HG02610 (cell line): Measurements from ENCODE around the gene NMRAL1.

Source experiments
- ATAC-seq: cut with Tn5 transposase; IDR thresholded peaks from one replicate; pipeline ENCODE4 v1.9.1; 2021; ENCODE audit warnings: mild to moderate bottlenecking, moderate library complexity; ENCODE audit not compliant: unreplicated experiment

Gene NMRAL1

GRCh38 chr16:4426722-4427372 lies 47.6 kb downstream of the NMRAL1 start:
- no peak for ATAC-seq

DNA sequence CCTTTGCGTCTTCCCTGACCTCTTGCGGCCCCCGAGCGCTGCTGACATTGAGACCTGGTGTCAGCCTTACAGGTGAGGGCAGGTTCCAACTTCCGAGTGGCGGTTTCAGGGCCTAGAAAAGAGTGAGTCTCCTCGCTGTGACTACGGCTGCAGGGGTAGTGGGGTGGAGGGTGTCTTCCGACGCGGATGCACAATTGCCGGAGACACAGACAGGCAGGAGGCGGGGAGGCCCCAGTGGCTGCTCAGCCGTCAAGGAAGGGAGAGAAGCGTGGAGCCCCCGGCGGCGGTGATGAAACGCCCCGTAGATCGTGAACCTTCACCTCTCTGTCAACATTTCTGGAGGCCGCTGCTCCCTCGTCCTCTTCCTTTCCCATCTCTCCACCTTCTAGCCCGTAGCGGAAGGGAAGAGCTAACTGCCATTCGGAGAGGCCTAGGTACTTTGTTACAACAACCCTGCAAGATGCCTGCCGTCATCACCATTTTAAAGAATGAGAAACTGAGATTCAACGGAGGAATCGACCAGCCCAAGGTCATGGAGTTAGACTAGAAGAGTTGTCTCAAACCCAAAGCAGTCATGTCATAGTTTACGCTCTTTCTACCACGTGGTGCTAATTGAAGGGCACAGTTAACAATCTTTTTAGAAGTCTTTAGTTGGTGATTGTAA lies 48.3 kb downstream of the NMRAL1 start:
- peak; percentile 24 for ATAC-seq

DNA sequence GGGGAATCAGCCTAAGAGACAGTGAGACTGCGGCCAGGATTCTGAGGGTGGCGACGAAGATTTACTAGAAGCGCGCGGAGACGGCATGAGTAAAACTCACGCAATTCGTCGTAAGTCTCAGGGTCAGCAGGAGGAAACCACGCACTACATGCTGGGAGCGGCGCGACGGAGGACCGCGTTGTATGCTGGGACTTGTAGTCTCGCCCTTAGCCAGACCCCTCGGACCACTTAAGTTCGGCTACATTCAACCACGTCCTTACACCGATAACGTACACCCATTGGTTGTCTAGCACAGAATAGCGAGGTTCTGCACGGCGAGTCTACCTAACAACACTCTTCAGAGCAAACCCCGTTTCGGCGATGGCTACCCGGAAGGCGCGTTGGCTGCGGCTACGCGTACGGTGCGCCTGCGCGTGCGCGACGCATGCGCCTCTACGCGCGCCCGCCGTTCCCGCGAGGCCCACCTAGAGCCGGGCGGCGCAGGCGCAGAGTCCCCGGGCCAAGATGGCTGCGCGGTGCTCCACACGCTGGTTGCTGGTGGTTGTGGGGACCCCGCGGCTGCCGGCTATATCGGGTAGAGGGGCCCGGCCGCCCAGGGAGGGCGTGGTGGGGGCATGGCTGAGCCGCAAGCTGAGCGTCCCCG lies 48.9 kb downstream of the NMRAL1 start, which contains the start of gene DNAJA3:
TSS of gene DNAJA3 (plus strand) at position 491 of the 643 bp plus-strand sequence. CDS start at position 505, 14 bp downstream.
- peak; percentile 90 for ATAC-seq

GRCh38 chr16:4420505-4421105 lies 53.8 kb downstream of the NMRAL1 start:
- no peak for ATAC-seq

DNA sequence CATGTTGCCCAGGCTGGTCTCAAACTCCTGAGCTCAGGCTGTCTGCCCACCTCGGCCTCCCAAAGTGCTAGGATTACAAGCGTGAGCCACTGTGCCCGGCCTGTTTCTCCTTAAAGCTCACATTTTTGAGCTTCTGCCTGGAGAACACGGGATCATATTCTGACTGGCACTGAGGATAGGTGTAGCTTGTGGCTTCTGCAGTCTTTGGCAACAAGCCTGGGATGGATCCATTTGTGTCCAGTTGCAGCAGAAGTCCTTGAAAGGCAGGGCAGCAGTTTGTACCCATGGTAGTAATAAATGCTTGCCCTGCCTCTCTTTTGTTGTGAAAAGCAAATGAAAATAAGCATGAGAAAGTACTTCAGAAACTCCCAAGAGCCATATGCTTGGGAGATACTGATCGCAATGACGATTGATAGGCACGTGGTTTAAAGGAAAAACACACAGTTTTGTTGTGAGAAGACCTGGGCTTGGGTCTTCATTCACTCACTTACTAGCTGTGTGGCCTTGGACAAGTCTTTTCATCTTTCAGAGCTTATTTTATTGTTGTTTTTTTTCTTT lies 54.9 kb downstream of the NMRAL1 start:
- no peak for ATAC-seq

DNA sequence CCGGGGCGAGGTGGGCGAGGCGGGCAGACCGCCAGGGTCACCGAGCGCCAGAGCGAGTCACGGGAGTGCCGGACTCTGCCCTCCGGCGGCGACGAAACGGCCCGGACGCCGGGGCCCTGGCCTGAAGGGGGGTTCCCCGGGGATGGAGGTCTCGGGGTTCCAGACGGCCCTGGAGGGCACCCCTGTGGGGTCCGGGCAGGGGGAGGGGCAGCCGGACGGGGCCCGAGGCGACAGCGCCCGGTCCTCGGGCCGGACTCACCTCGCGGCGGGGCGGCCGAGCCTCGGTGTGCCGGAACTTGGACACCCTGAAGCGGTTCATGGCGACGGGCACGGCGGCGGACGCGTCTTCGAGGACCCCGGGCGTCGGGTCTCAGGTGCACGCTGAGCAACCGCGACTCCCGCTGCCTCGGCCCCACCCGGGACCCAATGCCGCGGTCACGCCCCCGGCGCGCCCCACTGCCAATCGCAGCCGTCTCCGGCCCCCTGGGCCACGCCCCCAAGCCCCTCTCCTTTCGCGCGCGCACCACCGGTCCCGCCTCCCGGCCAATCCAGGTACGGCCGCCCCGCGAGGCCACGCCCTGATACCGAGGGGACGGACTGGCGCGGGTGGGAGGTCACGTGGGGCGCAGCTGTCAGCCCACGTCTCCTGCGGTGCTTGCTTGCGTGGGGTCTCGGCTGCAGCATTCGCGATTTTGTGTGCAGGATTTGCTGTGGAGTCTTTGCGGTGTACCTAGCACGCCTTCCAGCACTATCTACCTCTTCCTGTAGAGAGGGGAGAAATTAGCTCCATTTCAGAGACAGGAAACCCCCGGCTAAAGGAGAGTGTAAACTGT lies 58.0 kb downstream of the NMRAL1 start, which contains the start of gene CORO7:
TSS of gene CORO7 (minus strand) at position 397 of the 833 bp plus-strand sequence. CDS start at position 319, 78 bp downstream.
- ATAC-seq, result peak; percentile 67

DNA sequence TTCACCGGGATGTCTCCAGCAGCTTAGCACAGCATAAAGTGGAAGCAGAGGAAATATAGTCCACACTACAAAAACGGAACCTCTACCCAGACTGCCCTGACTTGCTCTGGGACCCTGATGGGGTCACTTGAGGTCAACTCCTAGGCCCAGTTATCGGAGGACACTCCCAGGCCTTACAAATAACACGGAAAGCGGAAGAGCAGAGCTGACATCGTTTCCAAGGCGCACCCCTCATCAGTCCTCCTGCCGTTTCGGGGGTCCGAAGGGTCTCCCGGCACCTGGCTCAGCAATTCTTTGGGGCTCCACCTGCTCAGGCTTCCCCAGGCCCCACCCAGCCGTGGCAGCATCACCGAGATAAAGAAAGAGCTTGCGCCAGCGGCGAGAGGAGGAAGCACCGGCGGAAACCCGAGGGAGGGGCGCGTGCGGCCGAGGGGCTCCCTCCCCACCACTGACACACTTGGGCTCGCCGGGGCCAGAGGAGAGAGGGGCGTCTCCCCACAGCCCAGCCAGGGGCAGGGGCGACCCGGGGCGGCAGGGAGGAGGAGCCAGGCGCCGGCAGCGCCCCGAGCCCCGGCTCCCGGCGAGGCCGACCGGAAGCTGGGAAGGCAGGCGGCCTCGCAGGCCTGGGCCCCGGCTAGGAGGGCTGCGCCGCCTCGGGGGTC lies 58.8 kb downstream of the NMRAL1 start:
- peak; percentile 5 for ATAC-seq

DNA sequence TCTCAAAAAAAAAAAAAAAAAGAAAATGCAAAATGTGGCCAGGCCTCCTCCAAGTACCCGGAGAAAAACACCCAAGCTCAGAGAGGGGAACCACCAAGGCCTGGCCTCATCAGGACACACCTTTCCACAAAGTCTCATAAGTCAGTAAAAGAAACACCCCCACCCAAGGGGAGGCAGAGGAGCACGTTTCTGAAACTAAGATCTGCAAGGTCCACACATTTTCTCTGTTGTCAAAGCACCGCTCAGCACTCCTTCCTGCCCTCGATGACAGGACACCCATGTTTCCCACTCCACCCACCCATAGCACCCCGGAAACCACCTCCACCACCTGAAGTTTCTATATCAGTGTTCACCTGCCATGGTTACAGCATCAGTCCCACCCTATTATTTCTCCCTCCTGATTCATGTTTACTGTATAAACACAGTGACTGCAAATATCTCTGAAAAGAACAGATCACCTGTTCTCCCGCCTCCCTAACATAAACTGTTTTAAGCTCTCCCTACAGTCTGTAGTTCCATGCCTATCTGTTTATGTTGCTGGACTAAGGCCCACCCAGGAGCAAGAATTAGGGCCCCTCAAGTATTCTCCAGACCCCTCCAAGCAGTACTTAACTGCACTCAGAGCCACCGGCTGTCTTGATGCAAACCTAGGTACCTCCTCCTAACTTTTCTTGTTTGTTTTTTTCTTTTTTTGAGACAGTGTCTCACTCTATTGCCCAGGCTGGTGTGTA lies 60.1 kb downstream of the NMRAL1 start:
- peak; percentile 69 for ATAC-seq

- ATAC-seq, result no peak
Measured at GRCh38 chr16:4412854-4413253, 61.6 kb downstream of the NMRAL1 start.

- no peak for ATAC-seq
Measured at GRCh38 chr16:4412159-4412558, 62.3 kb downstream of the NMRAL1 start.
